ENCODE data around the gene ITGB5. TPM values are rescaled to one million over a fixed set of nuclear protein-coding genes. Genes with fewer than 3 reads are reported as not detected.

Gene ITGB5
- total and polyA plus RNA-seq, 2 donors (not counting 3 experiments of a cell fraction or from before 2014, with no cell fraction given), result 144 to 170 TPM

GRCh38 chr3:124896824-124897526 lies 9.8 kb upstream of the ITGB5 start:
- POLR2A ChIA-PET, result interaction anchor here (0.6 kb wide), 1 partner anchor 159 kb away, joined by 3 read pairs; no protein-coding TSS in a partner anchor
- no peak overlapping the region for H3K4me3 ChIP-seq (replicated peaks in 1 of 3; ENCODE audit: insufficient read depth in 1 of 3, low read depth in 1 of 3, low read length in 3 of 3)
- H4K20me1 ChIP-seq (replicated peaks; ENCODE audit: control insufficient read depth, extremely low read depth, insufficient read depth, low read length), result no peaks in the 10 kb centered on the region
- no peaks in the 10 kb centered on the region for H3K79me2 ChIP-seq (ENCODE audit: control insufficient read depth, insufficient read depth, low read length)
- DNase-seq (ENCODE audit: low read depth, low spot score) (no peak), FAIRE-seq (no peak)
- H3K27me3 ChIP-seq (ENCODE audit: control insufficient read depth in 2 of 2, insufficient read depth in 2 of 2, low read length in 2 of 2), result no peaks in the 10 kb centered on the region
- no peak overlapping the region for H3K27ac ChIP-seq (ENCODE audit: insufficient read depth, low read depth, low read length)
- no peak for TF ChIP-seq EZH2 (IDR thresholded peaks at IDR 0.05; ENCODE audit: borderline replicate concordance, low read depth, low read length, severe bottlenecking)
- no peak for TF ChIP-seq GATA2 (IDR thresholded peaks at IDR 0.05; ENCODE audit: insufficient read depth, insufficient read length, low read depth, low read length)
- no peak for TF ChIP-seq POLR2AphosphoS5 (IDR thresholded peaks at IDR 0.05; ENCODE audit: insufficient read depth, low read depth, low read length)
- TF ChIP-seq POLR2A (IDR thresholded peaks at IDR 0.05; ENCODE audit: low read depth, low read length), result no peak
- TF ChIP-seq CTCF (IDR thresholded peaks at IDR 0.05; ENCODE audit: extremely low read depth in 1 of 2, insufficient read depth in 1 of 2, low read depth in 1 of 2, low read length in 2 of 2), result no peak
- TF ChIP-seq JUN (IDR thresholded peaks at IDR 0.05; ENCODE audit: borderline replicate concordance, insufficient read depth, insufficient read length, low read depth), result no peak
- no peak for TF ChIP-seq MYC (IDR thresholded peaks at IDR 0.05; ENCODE audit: low read depth, low read length)
- no peak for TF ChIP-seq MAX (IDR thresholded peaks at IDR 0.05; ENCODE audit: insufficient read depth, insufficient read length)
- TF ChIP-seq FOS (IDR thresholded peaks at IDR 0.05; ENCODE audit: borderline replicate concordance, insufficient read depth, low read length), result no peak
- no TSS peak for BruUV-seq (replicated peaks)
- intact Hi-C loops (cut with micrococcal nuclease), result no loop called here
- no peak overlapping the region for H2AFZ ChIP-seq (ENCODE audit: low read depth, low read length)
- H3K9me3 ChIP-seq (replicated peaks; ENCODE audit: control insufficient read depth, insufficient read depth, low read length), result no peaks in the 10 kb centered on the region
- H3K4me1 ChIP-seq (ENCODE audit: control insufficient read depth, extremely low read depth, insufficient read depth, low read length), result no peaks in the 10 kb centered on the region
- H3K9me1 ChIP-seq (replicated peaks; ENCODE audit: control insufficient read depth, extremely low read depth, insufficient read depth, low read length), result no peaks in the 10 kb centered on the region
- no peak overlapping the region for H3K4me2 ChIP-seq (ENCODE audit: insufficient read depth, low read length)
- CTCF ChIA-PET, result interaction anchor here (0.6 to 7.6 kb wide), 4 partner anchors 10 to 136 kb away, joined by 3 to 66 read pairs (median 16); no protein-coding TSS in a partner anchor
- H3K36me3 ChIP-seq (ENCODE audit: control insufficient read depth in 2 of 2, extremely low read depth in 1 of 2, insufficient read depth in 2 of 2, low read length in 2 of 2), result no peaks in the 10 kb centered on the region
- no peak overlapping the region for H3K9ac ChIP-seq (replicated peaks; ENCODE audit: extremely low read depth, insufficient read depth, low read length)
- dilution Hi-C loops (cut with MboI; ENCODE audit: extremely low pct_ligation_motif_present, low sequenced_read_pairs), result loop anchor here (25.0 kb wide), 1 partner anchor 135 kb away; no protein-coding TSS in a partner anchor

Measured in endothelial cell of umbilical vein (primary cell).